Head of caudate nucleus (tissue), 42 donors: Measurements from ENCODE around the gene SPTAN1.

ENCODE experiments used
- DNase-seq, 42 donors: peaks; one replicate each; pipeline versions ENCODE4 v3.0.0 to v3.0.0-alpha.2; 2020 to 2021; ENCODE audit warnings: mixed read lengths in 7 of 42
- intact Hi-C: fragments of 100-400 bp; cut with DNase I; formaldehyde crosslinking; loops from one replicate; pipeline ENCODE4 v1.15.0; 2022

Gene SPTAN1

GRCh38 chr9:128625391-128626146 lies 73.2 kb downstream of the SPTAN1 start:
- intact Hi-C loops = no loop called here
- peak in 1 of 42 donors; percentile 29 for DNase-seq

- peak in 1 of 42 donors; percentile 28 for DNase-seq
- intact Hi-C loops = no loop called here
Measured at GRCh38 chr9:128626181-128626580, 73.8 kb downstream of the SPTAN1 start.

GRCh38 chr9:128627127-128627715 lies 74.8 kb downstream of the SPTAN1 start:
- peak in 16 of 42 donors; percentile 12 to 70 (median 46) for DNase-seq
- intact Hi-C loops = no loop called here

GRCh38 chr9:128627906-128628305 lies 75.5 kb downstream of the SPTAN1 start:
- intact Hi-C loops = no loop called here
- DNase-seq = peak in 2 of 42 donors; percentile 6 to 14

- peak in 23 of 42 donors; percentile 32 to 76 (median 60) for DNase-seq
- intact Hi-C loops = no loop called here
Measured at GRCh38 chr9:128628471-128629048, 76.2 kb downstream of the SPTAN1 start.

GRCh38 chr9:128629136-128629535 lies 76.7 kb downstream of the SPTAN1 start:
- peak in 1 of 42 donors; percentile 24 for DNase-seq
- intact Hi-C loops = no loop called here

GRCh38 chr9:128629852-128630545 lies 77.6 kb downstream of the SPTAN1 start:
- DNase-seq = no peak
- intact Hi-C loops = no loop called here

GRCh38 chr9:128631636-128632035 lies 79.2 kb downstream of the SPTAN1 start:
- no peak for DNase-seq
- intact Hi-C loops = no loop called here

- intact Hi-C loops = no loop called here
- DNase-seq = no peak
Measured at GRCh38 chr9:128632066-128632465, 79.7 kb downstream of the SPTAN1 start.

GRCh38 chr9:128632486-128632885 lies 80.1 kb downstream of the SPTAN1 start:
- intact Hi-C loops = no loop called here
- DNase-seq = no peak

GRCh38 chr9:128633057-128633456 lies 80.7 kb downstream of the SPTAN1 start:
- intact Hi-C loops = no loop called here
- DNase-seq = no peak

- intact Hi-C loops = no loop called here
- no peak for DNase-seq
Measured at GRCh38 chr9:128633601-128634000, 81.2 kb downstream of the SPTAN1 start.

- no peak for DNase-seq
- intact Hi-C loops = no loop called here
Measured at GRCh38 chr9:128634111-128634510, 81.7 kb downstream of the SPTAN1 start.

- DNase-seq = no peak
Measured at GRCh38 chr9:128634651-128635262, 82.4 kb downstream of the SPTAN1 start.

GRCh38 chr9:128635266-128636023 lies 83.1 kb downstream of the SPTAN1 start:
- intact Hi-C loops = no loop called here
- no peak for DNase-seq

More at GRCh38 chr9:128634651-128635262, 82.4 kb downstream of the SPTAN1 start:
- intact Hi-C loops = no loop called here

GRCh38 chr9:128636024-128636390 lies 83.6 kb downstream of the SPTAN1 start:
- intact Hi-C loops = no loop called here

GRCh38 chr9:128636556-128637530 lies 84.5 kb downstream of the SPTAN1 start:
- no peak for DNase-seq
- intact Hi-C loops = no loop called here

More at GRCh38 chr9:128636024-128636390, 83.6 kb downstream of the SPTAN1 start:
- DNase-seq = no peak
